ENCODE results near the gene NUDT1.

GRCh38 chr7:2233926-2234325, 8.1 kb upstream of the NUDT1 start:
- TF ChIP-seq, protein P1, sequence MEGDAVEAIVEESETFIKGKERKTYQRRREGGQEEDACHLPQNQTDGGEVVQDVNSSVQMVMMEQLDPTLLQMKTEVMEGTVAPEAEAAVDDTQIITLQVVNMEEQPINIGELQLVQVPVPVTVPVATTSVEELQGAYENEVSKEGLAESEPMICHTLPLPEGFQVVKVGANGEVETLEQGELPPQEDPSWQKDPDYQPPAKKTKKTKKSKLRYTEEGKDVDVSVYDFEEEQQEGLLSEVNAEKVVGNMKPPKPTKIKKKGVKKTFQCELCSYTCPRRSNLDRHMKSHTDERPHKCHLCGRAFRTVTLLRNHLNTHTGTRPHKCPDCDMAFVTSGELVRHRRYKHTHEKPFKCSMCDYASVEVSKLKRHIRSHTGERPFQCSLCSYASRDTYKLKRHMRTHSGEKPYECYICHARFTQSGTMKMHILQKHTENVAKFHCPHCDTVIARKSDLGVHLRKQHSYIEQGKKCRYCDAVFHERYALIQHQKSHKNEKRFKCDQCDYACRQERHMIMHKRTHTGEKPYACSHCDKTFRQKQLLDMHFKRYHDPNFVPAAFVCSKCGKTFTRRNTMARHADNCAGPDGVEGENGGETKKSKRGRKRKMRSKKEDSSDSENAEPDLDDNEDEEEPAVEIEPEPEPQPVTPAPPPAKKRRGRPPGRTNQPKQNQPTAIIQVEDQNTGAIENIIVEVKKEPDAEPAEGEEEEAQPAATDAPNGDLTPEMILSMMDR (IDR thresholded peaks at IDR 0.05; ENCODE audit: extremely low read depth in 1 of 2, insufficient read depth in 1 of 2, low read depth in 1 of 2, low read length in 2 of 2), result no peak
- TF ChIP-seq POLR2A (IDR thresholded peaks at IDR 0.05; ENCODE audit: low read depth, low read length) (no peak), POLR2AphosphoS5 (IDR thresholded peaks at IDR 0.05; ENCODE audit: insufficient read depth, low read depth, low read length) (no peak)
- TF ChIP-seq, protein P2, sequence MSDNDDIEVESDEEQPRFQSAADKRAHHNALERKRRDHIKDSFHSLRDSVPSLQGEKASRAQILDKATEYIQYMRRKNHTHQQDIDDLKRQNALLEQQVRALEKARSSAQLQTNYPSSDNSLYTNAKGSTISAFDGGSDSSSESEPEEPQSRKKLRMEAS (IDR thresholded peaks at IDR 0.05; ENCODE audit: insufficient read depth, insufficient read length), result no peak

Measured in endothelial cell of umbilical vein (primary cell).